Pancreas (tissue), 10 donors: Measurements from ENCODE around the gene ACSF3. TPM values are rescaled to one million over a fixed set of nuclear protein-coding genes. Genes with fewer than 3 reads are reported as not detected.
"Not testable (repeated sequence)": the region's sequence is repeated elsewhere in the genome, so short reads cannot be mapped to it uniquely, and the experiment has no call there.

Experiments
- ATAC-seq, 4 donors: fragments of 200-7000 bp; cut with Tn5 transposase; one replicate each; pipeline versions ENCODE4 v1.8.0 to v1.9.1; 2020; ENCODE audit warnings: mild to moderate bottlenecking in 4 of 4, moderate library complexity in 4 of 4
- DNase-seq, 6 donors: peaks; one replicate each; pipeline ENCODE4 v3.0.0-alpha.2; 2020
- FAIRE-seq: peaks from 2 replicates; lab custom pipeline; 2012; peaks lifted over from hg19 to GRCh38; lab: Jason Lieb, UNC
- H3K27ac ChIP-seq, 4 donors: fragments of 200-600 bp; sonication (generic); 1 replicate in 3 of 4; 2 replicates in 1 of 4; pipeline versions ENCODE4 v1.5.0 to v1.8.0; 2020
- H3K27me3 ChIP-seq, 4 donors: fragments of 200-600 bp; one replicate each; pipeline ENCODE4 v1.8.0; 2021
- H3K36me3 ChIP-seq, 3 donors: fragments of 200-600 bp; sonication (generic) in 1 of 3; one replicate each; pipeline versions ENCODE4 v1.5.0 to v1.8.0; 2020 to 2021
- H3K4me1 ChIP-seq, 3 donors: fragments of 200-600 bp; one replicate each; pipeline ENCODE4 v1.8.0; 2021
- H3K4me3 ChIP-seq, 4 donors: fragments of 200-600 bp; sonication (generic) in 2 of 4; one replicate each; pipeline versions ENCODE4 v1.5.0 to v1.8.0; 2020 to 2021
- H3K9me3 ChIP-seq, 4 donors: fragments of 200-600 bp; one replicate each; pipeline ENCODE4 v1.8.0; 2021
- CTCF ChIP-seq, 4 donors: fragments of 200-600 bp; sonication (generic) in 3 of 4; IDR thresholded peaks; one replicate each; pipeline versions ENCODE4 v1.5.0 to v1.8.0; 2021; ENCODE audit warnings: antibody characterized with exemption in 4 of 4
- WGBS, 2 donors: extraction: QIAGEN DNeasy Blood & Tissue Kit; methylation state at CpG; one replicate each; pipeline ENCODE4 v1.1.7; 2013; 5-methylcytosine and 5-hydroxymethylcytosine counted together
- intact Hi-C, 3 donors: fragments of 100-400 bp; cut with DNase I; formaldehyde crosslinking; loops; one replicate each; pipeline versions ENCODE4 v1.11.1 to v1.14.2; 2022
- polyA plus RNA-seq, 2 donors: library from polyadenylated mRNA; stranded (reverse); fragments of 200-250 nt; gene quantifications; one replicate each; pipeline ENCODE4 v1.2.3, GENCODE V29; 2013
- total RNA-seq, 6 donors: library from RNA; stranded (reverse); fragmentation: NEBNext Ultra II Directional in 4 of 6; extraction: Animal tissue kit (Norgen Biotek cat#: 25700) in 4 of 6; gene quantifications; one replicate each; pipeline versions ENCODE4 v1.2.1 to v1.2.4, GENCODE V29; 2021 to 2023
- donor health status: healthy with polysubstance abuse.
- donor health status: DM: no; HTN: no; CAD: no; lungs with moderate emphysema.
- donor health status: DM: no; HTN: no; CAD: no.
- donor health status: control.
- donor health status: control.
- donor health status: Bipolar disorder and iron deficiency.
- donor health status: DM: yes; HTN: yes; CAD: no.
- donor health status: DM: no; HTN: no; CAD: no.
- donor health status: DM: no; HTN: no; CAD: no.
- donor health status: DM: yes; HTN: yes; CAD: no.

Gene ACSF3
- total and polyA plus RNA-seq, 8 donors = 17.3 to 36.9 (median 20.8) TPM

GRCh38 chr16:89071686-89072547 lies 21.7 kb upstream of the ACSF3 start:
- Histone ChIP-seq H3K36me3 (no peaks in the 10 kb centered on the region), H3K9me3 (no peaks in the 10 kb centered on the region), H3K4me1 (no peaks in the 10 kb centered on the region), H3K4me3 (no peak overlapping the region), H3K27ac (no peak overlapping the region), H3K27me3 (no peaks in the 10 kb centered on the region)
- peak in 1 of 6 donors; percentile 35 for DNase-seq
- intact Hi-C loops = no loop called here
- ATAC-seq = no peak
- FAIRE-seq = no peak
- no peak for TF ChIP-seq CTCF (IDR thresholded peaks at IDR 0.05)
- WGBS, 2 donors = 52 to 60% methylated on average over 30 of the region's 30 CpGs

- 73 to 77% methylated on average over 20 to 22 of the region's 22 CpGs for WGBS, 2 donors
- no peak overlapping the region for H3K4me3 ChIP-seq
- FAIRE-seq (no peak), ATAC-seq (no peak), DNase-seq (peak in 1 of 6 donors; percentile 47)
- intact Hi-C loops = no loop called here
- no peaks in the 10 kb centered on the region for H3K9me3 ChIP-seq
- no peak overlapping the region for H3K27ac ChIP-seq
- no peak for TF ChIP-seq CTCF (IDR thresholded peaks at IDR 0.05)
- no peaks in the 10 kb centered on the region for H3K4me1 ChIP-seq
- no peaks in the 10 kb centered on the region for H3K36me3 ChIP-seq
- no peaks in the 10 kb centered on the region for H3K27me3 ChIP-seq
Observed at GRCh38 chr16:89072548-89073130, 21.0 kb upstream of the ACSF3 start.

- peak in 1 of 6 donors; percentile 32 for DNase-seq
- Histone ChIP-seq H3K27me3 (no peaks in the 10 kb centered on the region), H3K4me1 (no peaks in the 10 kb centered on the region), H3K36me3 (no peaks in the 10 kb centered on the region), H3K9me3 (no peaks in the 10 kb centered on the region), H3K4me3 (no peak overlapping the region), H3K27ac (no peak overlapping the region)
- intact Hi-C loops = no loop called here
- TF ChIP-seq CTCF (IDR thresholded peaks at IDR 0.05) = no peak
- no peak for ATAC-seq
- 82 to 92% methylated on average over 34 of the region's 34 CpGs for WGBS, 2 donors
- no peak for FAIRE-seq
Observed at GRCh38 chr16:89073346-89074071, 20.1 kb upstream of the ACSF3 start.

GRCh38 chr16:89074072-89074674 lies 19.5 kb upstream of the ACSF3 start:
- H3K4me1 ChIP-seq, H3K4me3 ChIP-seq, H3K36me3 ChIP-seq, ATAC-seq, FAIRE-seq, H3K27ac ChIP-seq, H3K27me3 ChIP-seq, H3K9me3 ChIP-seq, intact Hi-C loops: not testable (repeated sequence)
- 85 to 91% methylated on average over 35 of the region's 35 CpGs for WGBS, 2 donors
- peak in 1 of 6 donors; percentile 20 for DNase-seq
